ENCODE results near the gene DHRS1. TPM values are rescaled to one million over a fixed set of nuclear protein-coding genes. Genes with fewer than 3 reads are reported as not detected.
A peak's percentile ranks its signal among the peaks of the same experiment; 100 is the strongest.

The DHRS1 gene
- total and polyA plus RNA-seq, 2 of the 4 experiments (the other 2 are of a cell fraction): 15.8 to 38.6 TPM

DNA sequence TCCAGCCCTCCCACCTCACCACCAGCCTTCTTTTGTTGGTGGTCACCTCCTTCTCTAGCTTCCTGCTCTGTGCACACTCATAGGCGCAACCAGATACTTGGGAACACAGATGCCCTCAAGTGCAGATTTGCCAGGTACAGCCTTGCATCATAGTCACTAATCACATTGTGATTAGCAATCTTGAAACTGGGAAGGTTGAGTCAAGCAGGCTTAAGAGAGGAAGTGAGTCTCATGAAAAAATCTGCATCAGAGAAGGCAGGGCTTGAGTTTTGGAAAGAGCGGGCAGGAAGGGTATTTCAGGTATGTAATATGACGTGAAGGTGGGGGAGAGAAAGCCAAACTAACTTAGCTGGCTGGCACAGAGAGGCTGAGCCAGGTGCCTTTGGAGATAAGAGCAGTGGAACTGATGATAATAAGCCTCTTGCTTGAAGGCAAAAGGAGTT, 25.5 kb downstream of the DHRS1 start:
- H3K4me1 ChIP-seq (ENCODE audit: control insufficient read depth, insufficient read depth, low read length): peaks cover 5% of the 10 kb centered on the region; the same call in 1 of the 2 replicates
- H3K36me3 ChIP-seq (ENCODE audit: control insufficient read depth, insufficient read depth, low read length): peaks cover 3% of the 10 kb centered on the region; the same call in 1 of the 2 replicates
- no peak overlapping the region for H2AK5ac ChIP-seq (ENCODE audit: low read depth, low read length)
- in situ Hi-C loops (cut with MboI; ENCODE audit: low sequenced_read_pairs): no loop called here
- H2AK9ac ChIP-seq (replicated peaks; ENCODE audit: low read depth, low read length, poor library complexity): peak overlapping the region; percentile 50
- no peak overlapping the region for H3K4me2 ChIP-seq (ENCODE audit: low read depth, low read length)
- H2BK5ac ChIP-seq (ENCODE audit: low read depth, low read length, poor library complexity, severe bottlenecking): no peak overlapping the region
- no peak overlapping the region for H4K5ac ChIP-seq (ENCODE audit: low read depth, low read length)
- H3K9ac ChIP-seq (ENCODE audit: low read depth, low read length): no peak overlapping the region
- H3K4me3 ChIP-seq (ENCODE audit: insufficient read depth, low read depth, low read length): no peak overlapping the region
- TF ChIP-seq CEBPB (IDR thresholded peaks at IDR 0.05; ENCODE audit: low read depth, low read length) (0 out of 2 replicates have a peak, but pooled peaks have one; percentile 34), SMC3 (IDR thresholded peaks at IDR 0.05; ENCODE audit: low read depth, low read length) (no peak)
- no peak overlapping the region for H2BK120ac ChIP-seq (ENCODE audit: low read depth, low read length)
- intact Hi-C loops (cut with micrococcal nuclease): no loop called here
- no peak overlapping the region for H2AFZ ChIP-seq (replicated peaks; ENCODE audit: low read length, poor library complexity)
- H3K9me1 ChIP-seq (ENCODE audit: insufficient read depth, low read length): peaks cover 5% of the 10 kb centered on the region; the same call in 1 of the 2 replicates
- H4K8ac ChIP-seq (ENCODE audit: low read depth in 2 of 2, low read length in 2 of 2): no peak overlapping the region
- H3K27me3 ChIP-seq (ENCODE audit: control insufficient read depth, insufficient read depth, low read length): no peaks in the 10 kb centered on the region
- no peak overlapping the region for H3K56ac ChIP-seq (ENCODE audit: extremely low read depth, insufficient read depth, low read length)
- peaks cover 12 to 30% of the 10 kb centered on the region in 2 experiments for H3K79me1 ChIP-seq (ENCODE audit: low read depth in 1 of 2, low read length in 2 of 2)
- ATAC-seq (ENCODE audit: low read depth) (no peak), DNase-seq (peak; percentile 31)
- no peak overlapping the region for H3K18ac ChIP-seq (ENCODE audit: low read depth, low read length)
- dilution Hi-C loops (cut with HindIII; ENCODE audit: low sequenced_read_pairs, unreplicated experiment): no loop called here
- H4K91ac ChIP-seq (ENCODE audit: insufficient read depth, low read depth, low read length): no peak overlapping the region
- no peaks in the 10 kb centered on the region for H4K20me1 ChIP-seq (ENCODE audit: insufficient read depth, low read length)
- H3K23ac ChIP-seq (ENCODE audit: low read depth, low read length): peak overlapping the region; percentile 36; the same call in 1 of the 2 replicates
- ChIA-PET POLR2A (ENCODE audit: unreplicated experiment) (no interaction called here), CTCF (no interaction called here)
- no peak overlapping the region for H3K4ac ChIP-seq (ENCODE audit: low read depth, low read length)
- BruUV-seq (replicated peaks): no TSS peak
- H2BK15ac ChIP-seq (ENCODE audit: low read depth, low read length): no peak overlapping the region
- no peaks in the 10 kb centered on the region for H3K9me3 ChIP-seq (ENCODE audit: control insufficient read depth, insufficient read depth, low read length)
- no peak overlapping the region for H3K14ac ChIP-seq (replicated peaks; ENCODE audit: low read depth, low read length)
- no peak overlapping the region for H2BK20ac ChIP-seq (ENCODE audit: low read depth, low read length)
- 100% methylated on average over 1 of the region's 3 CpGs; no CpG with 5 or more reads in 1 of the 2 experiments for WGBS, 2 experiments (ENCODE audit: extremely low coverage in 2 of 2, insufficient read length in 1 of 2)
- no peak overlapping the region for H3K27ac ChIP-seq (ENCODE audit: insufficient read depth, low read length)
